Loucy (cell line): ENCODE results near the gene PLCH1.

Experiments used
- CTCF ChIP-seq: fragments of 200-600 bp; sonication (generic); conservative IDR thresholded peaks from 2 replicates; pipeline ENCODE4 v1.5.1; 2014; ENCODE audit warnings: mild to moderate bottlenecking, antibody characterized with exemption, low read length
- EZH2phosphoT487 ChIP-seq: fragments of 200-600 bp; IDR thresholded peaks from 2 replicates; pipeline ENCODE4 v1.6.1; 2018; ENCODE audit warnings: antibody characterized with exemption, mild to moderate bottlenecking, moderate library complexity, borderline replicate concordance

- no peak for TF ChIP-seq CTCF
- TF ChIP-seq EZH2phosphoT487, result no peak
These were observed 410.5 kb downstream of the PLCH1 start for GRCh38 chr3:155334215-155334913.
